22Rv1 (cell line): ENCODE measurements around the gene PXMP4.

Source experiments
- CTCF ChIP-seq: fragments of 450-650 bp; IDR thresholded peaks from 2 replicates; pipeline ENCODE4 v1.5.1; 2017; ENCODE audit warnings: mild to moderate bottlenecking
- ZFX ChIP-seq: fragments of 450-650 bp; IDR thresholded peaks from 2 replicates; pipeline ENCODE4 v1.6.1; 2017; ENCODE audit warnings: antibody characterized with exemption, borderline replicate concordance

- TF ChIP-seq CTCF (no peak), ZFX (no peak)
Measured at GRCh38 chr20:33719989-33720709, at the start of gene PXMP4.
